ENCODE data around the gene SPACA4.
A peak's percentile ranks its signal among the peaks of the same experiment; 100 is the strongest.

Gene SPACA4

GRCh38 chr19:48614436-48615230 lies 8.1 kb downstream of the SPACA4 start, which contains the start of gene FAM83E:
FAM83E (minus strand) TSS chr19:48615076; CDS start chr19:48613372, 1,704 bp downstream.
- no peaks in the 10 kb centered on the region for H3K27me3 ChIP-seq (ENCODE audit: control insufficient read depth in 1 of 2, insufficient read depth in 2 of 2, low read length in 2 of 2)
- H3K9me3 ChIP-seq (ENCODE audit: low read length) = no peaks in the 10 kb centered on the region
- peaks cover 21% of the 10 kb centered on the region for H3K4me1 ChIP-seq (ENCODE audit: insufficient read depth, low read length)
- no peak within 1 kb of the TSS for H3K9ac ChIP-seq (ENCODE audit: low read length)
- no peak within 1 kb of the TSS for H3K27ac ChIP-seq (ENCODE audit: low read depth, low read length)
- no peak within 1 kb of the TSS for H3K4me3 ChIP-seq (ENCODE audit: low read depth in 1 of 2, low read length in 2 of 2)
- peaks cover 29% of the 10 kb centered on the region for H3K36me3 ChIP-seq (ENCODE audit: insufficient read depth, low read length)

GRCh38 chr19:48615231-48616040 lies 8.9 kb downstream of the SPACA4 start:
- H3K27ac ChIP-seq (ENCODE audit: low read depth, low read length) = no peak overlapping the region

GRCh38 chr19:48616041-48616436 lies 9.5 kb downstream of the SPACA4 start:
- no peak overlapping the region for H3K9ac ChIP-seq (ENCODE audit: low read length)
- no peak overlapping the region for H3K4me3 ChIP-seq (ENCODE audit: low read depth in 1 of 2, low read length in 2 of 2)
- H3K27ac ChIP-seq (ENCODE audit: low read depth, low read length) = no peak overlapping the region
- H3K36me3 ChIP-seq (ENCODE audit: insufficient read depth, low read length) = peaks cover 29% of the 10 kb centered on the region
- H3K27me3 ChIP-seq (ENCODE audit: control insufficient read depth in 1 of 2, insufficient read depth in 2 of 2, low read length in 2 of 2) = no peaks in the 10 kb centered on the region
- no peaks in the 10 kb centered on the region for H3K9me3 ChIP-seq (ENCODE audit: low read length)
- H3K4me1 ChIP-seq (ENCODE audit: insufficient read depth, low read length) = peaks cover 23% of the 10 kb centered on the region

More at GRCh38 chr19:48615231-48616040, 8.9 kb downstream of the SPACA4 start:
- Histone ChIP-seq H3K4me1 (ENCODE audit: insufficient read depth, low read length) (peaks cover 23% of the 10 kb centered on the region), H3K36me3 (ENCODE audit: insufficient read depth, low read length) (peaks cover 29% of the 10 kb centered on the region), H3K4me3 (ENCODE audit: low read depth in 1 of 2, low read length in 2 of 2) (no peak overlapping the region), H3K9ac (ENCODE audit: low read length) (no peak overlapping the region), H3K9me3 (ENCODE audit: low read length) (no peaks in the 10 kb centered on the region), H3K27me3 (ENCODE audit: control insufficient read depth in 1 of 2, insufficient read depth in 2 of 2, low read length in 2 of 2) (no peaks in the 10 kb centered on the region)

- Histone ChIP-seq H3K27me3 (ENCODE audit: control insufficient read depth in 1 of 2, insufficient read depth in 2 of 2, low read length in 2 of 2) (no peaks in the 10 kb centered on the region), H3K4me3 (ENCODE audit: low read depth in 1 of 2, low read length in 2 of 2) (no peak overlapping the region), H3K9me3 (ENCODE audit: low read length) (no peaks in the 10 kb centered on the region), H3K27ac (ENCODE audit: low read depth, low read length) (no peak overlapping the region), H3K9ac (ENCODE audit: low read length) (no peak overlapping the region), H3K4me1 (ENCODE audit: insufficient read depth, low read length) (peaks cover 23% of the 10 kb centered on the region), H3K36me3 (ENCODE audit: insufficient read depth, low read length) (peaks cover 29% of the 10 kb centered on the region)
These were observed 10.0 kb downstream of the SPACA4 start for GRCh38 chr19:48616491-48617056.

DNA sequence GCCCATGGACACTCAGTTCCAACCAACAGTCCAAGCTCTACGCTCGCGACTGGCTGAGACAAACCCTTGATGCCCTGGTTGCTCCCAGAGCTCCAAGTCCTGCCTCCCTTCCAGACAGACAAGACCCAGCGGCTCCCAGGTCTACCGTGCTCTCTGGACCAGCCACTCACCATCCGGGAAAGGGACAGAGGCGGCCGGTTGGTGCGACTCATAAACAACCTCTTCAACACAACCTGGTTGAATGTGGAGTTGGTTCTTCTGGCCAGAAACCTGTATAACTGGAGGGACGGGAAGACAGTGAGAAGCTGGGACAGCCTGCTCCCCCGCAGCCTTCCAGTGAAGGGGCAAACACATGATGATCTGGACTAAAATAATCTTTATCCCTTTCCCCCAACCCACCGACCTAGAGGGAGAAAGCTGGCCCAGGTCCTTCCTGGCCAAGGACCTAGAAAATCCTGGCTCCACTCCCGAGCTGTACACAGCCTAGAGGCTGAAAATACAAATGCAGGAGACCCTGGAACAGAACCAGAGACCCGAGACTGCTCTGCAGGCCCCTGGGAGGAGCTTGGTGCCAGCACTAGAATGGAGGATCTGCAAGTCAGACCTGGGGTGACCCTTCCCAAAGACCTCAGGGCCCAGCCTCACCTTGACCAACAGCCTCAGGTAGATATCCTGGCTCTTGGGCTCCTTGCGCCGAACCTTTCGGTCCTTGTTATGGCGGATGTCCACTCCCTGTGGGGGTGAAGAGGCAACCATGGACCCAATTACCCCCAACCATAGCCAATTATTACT lies 10.8 kb downstream of the SPACA4 start:
- Histone ChIP-seq H3K4me1 (ENCODE audit: insufficient read depth, low read length) (peaks cover 23% of the 10 kb centered on the region), H3K9ac (ENCODE audit: low read length) (peak overlapping the region; percentile 99), H3K36me3 (ENCODE audit: insufficient read depth, low read length) (peaks cover 29% of the 10 kb centered on the region), H3K27ac (ENCODE audit: low read depth, low read length) (peak overlapping the region; percentile 88), H3K9me3 (ENCODE audit: low read length) (no peaks in the 10 kb centered on the region), H3K4me3 (ENCODE audit: low read depth in 1 of 2, low read length in 2 of 2) (peak overlapping the region; percentile 75 to 83), H3K27me3 (ENCODE audit: control insufficient read depth in 1 of 2, insufficient read depth in 2 of 2, low read length in 2 of 2) (no peaks in the 10 kb centered on the region)

GRCh38 chr19:48618278-48618915 lies 11.9 kb downstream of the SPACA4 start:
- Histone ChIP-seq H3K4me1 (ENCODE audit: insufficient read depth, low read length) (peaks cover 28% of the 10 kb centered on the region), H3K27ac (ENCODE audit: low read depth, low read length) (peak overlapping the region; percentile 88), H3K9me3 (ENCODE audit: low read length) (no peaks in the 10 kb centered on the region), H3K9ac (ENCODE audit: low read length) (peak overlapping the region; percentile 99), H3K36me3 (ENCODE audit: insufficient read depth, low read length) (peaks cover 29% of the 10 kb centered on the region), H3K27me3 (ENCODE audit: control insufficient read depth in 1 of 2, insufficient read depth in 2 of 2, low read length in 2 of 2) (no peaks in the 10 kb centered on the region), H3K4me3 (ENCODE audit: low read depth in 1 of 2, low read length in 2 of 2) (peak overlapping the region; percentile 75 to 83)

DNA sequence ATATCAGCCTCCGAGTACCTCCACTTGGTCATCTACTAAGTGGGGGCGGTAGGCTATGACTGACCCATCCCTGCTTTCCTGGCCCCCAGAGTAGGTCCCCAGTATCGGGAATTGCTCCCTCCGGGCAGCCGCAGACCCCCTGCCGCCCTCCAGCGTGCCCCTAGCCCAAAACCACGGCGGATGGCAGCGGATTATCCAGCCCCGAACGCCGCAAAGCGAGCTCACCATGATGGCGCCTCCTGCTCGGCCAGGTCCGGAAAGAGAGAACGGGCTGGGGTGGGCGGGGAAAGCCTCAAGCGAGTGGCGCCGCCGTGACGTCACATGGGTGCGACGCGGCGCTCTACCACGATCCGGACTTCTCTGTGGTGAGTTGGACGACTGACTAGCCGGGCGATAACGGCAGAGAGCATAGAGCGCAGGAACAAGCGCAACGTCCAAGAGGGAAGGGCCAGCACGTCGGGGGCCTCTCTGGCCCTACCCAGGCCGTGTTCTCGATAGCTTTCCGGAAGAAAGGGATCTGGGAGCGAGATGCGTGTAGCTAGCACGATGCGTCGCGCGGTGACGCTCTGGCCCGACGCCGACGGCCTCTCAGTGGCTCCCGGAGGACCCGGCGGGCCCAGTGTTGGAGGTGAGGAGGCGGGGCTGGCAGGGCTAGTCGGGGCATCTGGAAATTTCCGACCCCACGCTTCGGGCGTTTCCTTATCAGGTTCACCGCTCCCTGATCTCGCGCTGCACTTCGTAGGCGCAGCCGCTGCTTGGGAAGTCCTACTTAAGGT lies 12.6 kb downstream of the SPACA4 start, which contains the start of the genes RPL18 and SPHK2:
TSS of gene RPL18 (minus strand) at position 263 of the 776 bp plus-strand sequence. CDS start at position 228, 35 bp downstream.
TSS of gene SPHK2 (plus strand) at position 591 of the 776 bp plus-strand sequence. CDS start 1,009 bp downstream, outside the sequence.
- Histone ChIP-seq H3K27me3 (ENCODE audit: control insufficient read depth in 1 of 2, insufficient read depth in 2 of 2, low read length in 2 of 2) (no peaks in the 10 kb centered on the region), H3K9ac (ENCODE audit: low read length) (peak within 1 kb of the TSS; percentile 99), H3K36me3 (ENCODE audit: insufficient read depth, low read length) (peaks cover 29% of the 10 kb centered on the region), H3K9me3 (ENCODE audit: low read length) (no peaks in the 10 kb centered on the region), H3K4me1 (ENCODE audit: insufficient read depth, low read length) (peaks cover 33% of the 10 kb centered on the region), H3K4me3 (ENCODE audit: low read depth in 1 of 2, low read length in 2 of 2) (peak within 1 kb of the TSS; percentile 75 to 83), H3K27ac (ENCODE audit: low read depth, low read length) (peak within 1 kb of the TSS; percentile 88)

- H3K36me3 ChIP-seq (ENCODE audit: insufficient read depth, low read length) = peaks cover 28% of the 10 kb centered on the region
- peak overlapping the region; percentile 49 for H3K9ac ChIP-seq (ENCODE audit: low read length)
- H3K4me1 ChIP-seq (ENCODE audit: insufficient read depth, low read length) = peaks cover 39% of the 10 kb centered on the region
- H3K27me3 ChIP-seq (ENCODE audit: control insufficient read depth in 1 of 2, insufficient read depth in 2 of 2, low read length in 2 of 2) = no peaks in the 10 kb centered on the region
- no peaks in the 10 kb centered on the region for H3K9me3 ChIP-seq (ENCODE audit: low read length)
- H3K4me3 ChIP-seq (ENCODE audit: low read depth in 1 of 2, low read length in 2 of 2) = peak overlapping the region; percentile 66 to 77
- peak overlapping the region; percentile 86 for H3K27ac ChIP-seq (ENCODE audit: low read depth, low read length)
These were observed 13.4 kb downstream of the SPACA4 start for GRCh38 chr19:48619692-48620585.

- Histone ChIP-seq H3K4me1 (ENCODE audit: insufficient read depth, low read length) (peaks cover 25% of the 10 kb centered on the region), H3K9me3 (ENCODE audit: low read length) (no peaks in the 10 kb centered on the region), H3K9ac (ENCODE audit: low read length) (peak overlapping the region; percentile 10), H3K27me3 (ENCODE audit: control insufficient read depth in 1 of 2, insufficient read depth in 2 of 2, low read length in 2 of 2) (no peaks in the 10 kb centered on the region), H3K36me3 (ENCODE audit: insufficient read depth, low read length) (peaks cover 5% of the 10 kb centered on the region), H3K4me3 (ENCODE audit: low read depth in 1 of 2, low read length in 2 of 2) (peak overlapping the region in 1 of 2 donors; percentile 13), H3K27ac (ENCODE audit: low read depth, low read length) (peak overlapping the region; percentile 61)
These were observed 17.1 kb downstream of the SPACA4 start for GRCh38 chr19:48623556-48624066.

Measured in muscle layer of colon (tissue), 2 donors.